Esophagus muscularis mucosa (tissue), 2 donors: ENCODE data around the gene IL17REL.

Experiments
- EP300 ChIP-seq: sonication (generic); formaldehyde crosslinking; IDR thresholded peaks from one replicate; pipeline ENCODE4 v1.6.1; 2017; ENCODE audit warnings: antibody characterized with exemption
- POLR2A ChIP-seq: fragments of 450-650 bp; IDR thresholded peaks from one replicate; pipeline ENCODE4 v1.6.1; 2017; ENCODE audit warnings: antibody characterized with exemption, moderate library complexity, mild to moderate bottlenecking, low read depth

- no peak for TF ChIP-seq POLR2A
- TF ChIP-seq EP300, result no peak
Observed at GRCh38 chr22:50060441-50061140, 48.0 kb upstream of the IL17REL start.
